Panc1 (cell line): ENCODE results near the gene ASB1.

ENCODE experiments used
- POLR2AphosphoS5 ChIP-seq: IDR thresholded peaks from 2 replicates; pipeline ENCODE4 v1.6.1; 2012; ENCODE audit warnings: mild to moderate bottlenecking, low read depth, low read length, moderate library complexity
- REST ChIP-seq, 2 experiments: IDR thresholded peaks; 2 replicates each; pipeline ENCODE4 v1.6.1; 2011 to 2012; ENCODE audit warnings: low read depth in 2 of 2, control low read depth in 1 of 2, low read length in 1 of 2, mild to moderate bottlenecking in 1 of 2, moderate library complexity in 1 of 2; ENCODE audit not compliant: insufficient read depth in 1 of 2
- SIN3A ChIP-seq: IDR thresholded peaks from 2 replicates; pipeline ENCODE4 v1.6.1; 2012; ENCODE audit warnings: low read depth, mild to moderate bottlenecking, low read length, moderate library complexity, borderline replicate concordance; ENCODE audit not compliant: insufficient read depth
- TCF7L2 ChIP-seq: IDR thresholded peaks from 2 replicates; pipeline ENCODE4 v1.6.1; 2011; ENCODE audit warnings: mild to moderate bottlenecking, low read depth, low read length, inconsistent platforms
- TF ChIP-seq, protein P1 (sequence below): fragments of 450-650 bp; IDR thresholded peaks from 2 replicates; pipeline ENCODE4 v1.5.1; 2017; ENCODE audit warnings: mild to moderate bottlenecking

DNA sequence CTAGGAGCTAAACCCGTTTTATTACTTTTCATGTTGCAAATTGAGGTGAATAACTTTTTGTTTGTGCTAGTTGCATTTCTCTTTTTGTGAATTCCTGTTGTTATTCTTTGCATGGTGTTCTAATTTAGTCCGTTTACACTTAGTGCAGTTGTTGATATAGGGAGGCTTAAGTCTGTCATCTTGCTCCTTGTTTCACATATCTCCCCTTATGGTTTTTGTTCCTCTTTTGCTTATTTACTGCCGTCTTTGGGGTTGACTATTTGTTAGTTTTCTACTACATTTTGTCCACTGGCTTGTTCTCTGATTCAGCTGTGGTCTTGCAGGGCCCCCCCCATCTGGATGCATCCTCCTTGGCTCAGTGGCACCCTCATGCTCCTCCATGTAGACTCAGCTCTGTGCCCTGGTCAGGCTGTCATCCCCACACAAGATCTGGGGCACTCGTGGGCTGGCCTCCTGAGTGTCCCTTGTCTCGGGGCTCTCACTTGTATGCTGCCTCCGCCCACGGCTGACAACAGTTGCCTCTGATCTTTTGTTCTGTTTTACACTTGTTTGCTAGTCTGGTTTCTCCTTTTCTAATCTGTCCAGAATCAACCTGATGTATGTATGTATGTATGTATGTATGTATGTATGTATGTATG lies 42.9 kb upstream of the ASB1 start:
- TF ChIP-seq, protein P1, sequence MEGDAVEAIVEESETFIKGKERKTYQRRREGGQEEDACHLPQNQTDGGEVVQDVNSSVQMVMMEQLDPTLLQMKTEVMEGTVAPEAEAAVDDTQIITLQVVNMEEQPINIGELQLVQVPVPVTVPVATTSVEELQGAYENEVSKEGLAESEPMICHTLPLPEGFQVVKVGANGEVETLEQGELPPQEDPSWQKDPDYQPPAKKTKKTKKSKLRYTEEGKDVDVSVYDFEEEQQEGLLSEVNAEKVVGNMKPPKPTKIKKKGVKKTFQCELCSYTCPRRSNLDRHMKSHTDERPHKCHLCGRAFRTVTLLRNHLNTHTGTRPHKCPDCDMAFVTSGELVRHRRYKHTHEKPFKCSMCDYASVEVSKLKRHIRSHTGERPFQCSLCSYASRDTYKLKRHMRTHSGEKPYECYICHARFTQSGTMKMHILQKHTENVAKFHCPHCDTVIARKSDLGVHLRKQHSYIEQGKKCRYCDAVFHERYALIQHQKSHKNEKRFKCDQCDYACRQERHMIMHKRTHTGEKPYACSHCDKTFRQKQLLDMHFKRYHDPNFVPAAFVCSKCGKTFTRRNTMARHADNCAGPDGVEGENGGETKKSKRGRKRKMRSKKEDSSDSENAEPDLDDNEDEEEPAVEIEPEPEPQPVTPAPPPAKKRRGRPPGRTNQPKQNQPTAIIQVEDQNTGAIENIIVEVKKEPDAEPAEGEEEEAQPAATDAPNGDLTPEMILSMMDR = no peak
- no peak for TF ChIP-seq REST (IDR thresholded peaks at IDR 0.05; ENCODE audit: insufficient read depth in 1 of 2, low read depth in 2 of 2, low read length in 1 of 2)
- no peak for TF ChIP-seq POLR2AphosphoS5
- no peak for TF ChIP-seq SIN3A
- TF ChIP-seq TCF7L2 = no peak
